IPS DF 4.7 (cell line): Measurements from ENCODE around the gene NIFK.

Experiments used
- DNase-seq: peaks from one replicate; pipeline ENCODE4 v3.0.0-alpha.2; 2013; ENCODE audit warnings: low spot score; ENCODE audit errors: extremely low read depth

The NIFK gene

DNA sequence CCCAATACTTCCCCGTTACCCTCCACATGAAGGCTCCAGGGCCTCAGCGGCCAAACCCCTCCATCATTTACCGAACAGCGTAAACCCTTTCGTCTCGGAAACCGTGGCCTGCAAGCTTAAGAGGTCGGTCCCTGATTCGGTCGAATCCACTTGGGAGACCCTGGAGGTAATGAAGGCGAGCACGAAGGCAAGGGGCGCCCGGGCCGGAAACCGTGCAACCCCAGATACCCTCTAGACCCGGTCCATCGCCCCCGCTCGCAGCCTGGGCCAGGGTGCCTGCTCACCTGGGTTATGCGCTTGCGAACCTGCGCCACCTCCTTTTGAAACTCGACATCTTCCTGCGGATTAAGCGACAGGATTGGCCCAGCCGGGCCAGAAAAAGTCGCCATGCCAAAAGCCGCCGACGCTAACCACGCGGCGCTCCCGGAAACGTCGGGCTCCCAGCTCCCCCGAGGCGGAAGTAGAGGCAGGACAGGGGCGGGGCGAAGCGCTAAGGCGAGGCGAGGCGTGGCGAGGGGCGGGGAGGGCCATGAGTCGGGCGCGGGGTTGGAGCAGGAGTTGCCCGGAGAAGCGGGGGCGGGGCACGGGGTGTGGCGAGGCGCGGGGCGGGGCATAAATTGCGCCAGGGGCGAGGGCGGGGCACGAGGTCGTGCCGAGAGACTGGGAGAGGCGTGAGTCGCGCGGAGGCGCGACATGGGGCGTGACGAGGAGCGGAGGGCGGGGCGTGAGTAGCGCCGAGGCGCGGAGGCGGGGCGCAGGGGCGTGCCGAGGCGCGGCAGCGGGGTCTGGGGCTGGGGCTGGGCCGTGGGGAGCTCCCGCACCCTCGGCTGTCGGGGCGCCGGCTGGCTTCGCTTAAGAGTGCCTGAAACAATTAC, at the start of gene NIFK:
NIFK (minus strand) TSS at position 414 of the 875 bp plus-strand sequence; CDS start at position 389, 25 bp downstream.
- peak; percentile 56 for DNase-seq

DNA sequence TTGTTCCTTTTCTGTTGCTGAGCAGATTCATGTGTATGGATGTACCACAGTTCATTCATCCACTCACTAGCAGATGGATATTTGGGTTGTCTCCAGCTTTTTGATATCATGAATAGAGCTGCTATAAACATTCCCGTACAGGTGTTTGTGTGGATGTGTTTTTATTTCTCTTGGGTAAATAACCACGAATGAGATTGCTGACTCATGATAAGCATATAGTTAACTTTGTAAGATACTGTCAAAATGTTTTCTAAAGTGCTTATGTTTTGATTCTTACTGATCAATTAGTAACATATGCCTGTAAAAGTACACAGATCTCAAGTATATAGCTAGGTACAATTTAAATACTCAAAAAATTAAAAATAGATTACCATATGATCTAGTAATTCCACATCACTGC, 46.5 kb upstream of the NIFK start:
- DNase-seq = no peak

- no peak for DNase-seq
Measured at GRCh38 chr2:121778741-121779487, 42.2 kb upstream of the NIFK start.

DNA sequence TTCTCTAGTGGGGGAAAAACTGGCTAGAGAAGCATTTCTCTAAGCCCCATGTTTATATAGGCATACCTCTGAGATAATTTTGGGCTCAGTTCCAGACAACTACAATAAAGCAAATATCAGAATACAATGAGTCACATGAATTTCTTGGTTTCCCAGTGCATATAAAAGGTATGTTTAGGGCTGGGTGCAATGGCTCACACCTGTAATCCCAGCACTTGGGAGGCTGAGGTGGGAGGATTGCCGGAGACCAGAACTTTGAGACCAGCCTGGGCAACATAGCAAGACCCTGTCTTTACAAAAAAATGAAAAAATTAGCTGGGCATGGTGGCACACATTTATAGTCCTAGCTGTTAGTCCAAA, 41.0 kb upstream of the NIFK start:
- DNase-seq = no peak

GRCh38 chr2:121776885-121777698, 40.4 kb upstream of the NIFK start:
- DNase-seq = no peak

DNA sequence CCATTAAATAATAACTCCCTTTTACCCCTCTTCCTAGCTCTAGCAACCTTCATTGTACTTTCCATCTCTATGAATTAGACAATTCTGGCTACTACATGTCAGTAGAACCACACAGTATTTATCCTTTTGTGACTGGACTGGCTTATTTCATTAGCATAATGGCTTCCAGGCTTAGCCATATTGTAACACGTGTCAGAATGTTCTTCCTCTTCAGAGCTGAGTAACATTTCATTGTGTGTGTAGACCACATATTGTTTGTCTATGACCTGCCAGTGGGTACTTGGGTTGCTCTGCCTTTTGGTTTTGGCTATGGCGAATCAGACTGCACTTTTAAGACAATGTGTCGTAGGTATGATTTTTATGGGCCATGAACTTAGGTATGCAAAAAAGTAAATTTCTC, 39.7 kb upstream of the NIFK start:
- no peak for DNase-seq

- DNase-seq = no peak
Measured at GRCh38 chr2:121774235-121774634, 37.6 kb upstream of the NIFK start.

- no peak for DNase-seq
Measured at GRCh38 chr2:121771976-121772742, 35.5 kb upstream of the NIFK start.

DNA sequence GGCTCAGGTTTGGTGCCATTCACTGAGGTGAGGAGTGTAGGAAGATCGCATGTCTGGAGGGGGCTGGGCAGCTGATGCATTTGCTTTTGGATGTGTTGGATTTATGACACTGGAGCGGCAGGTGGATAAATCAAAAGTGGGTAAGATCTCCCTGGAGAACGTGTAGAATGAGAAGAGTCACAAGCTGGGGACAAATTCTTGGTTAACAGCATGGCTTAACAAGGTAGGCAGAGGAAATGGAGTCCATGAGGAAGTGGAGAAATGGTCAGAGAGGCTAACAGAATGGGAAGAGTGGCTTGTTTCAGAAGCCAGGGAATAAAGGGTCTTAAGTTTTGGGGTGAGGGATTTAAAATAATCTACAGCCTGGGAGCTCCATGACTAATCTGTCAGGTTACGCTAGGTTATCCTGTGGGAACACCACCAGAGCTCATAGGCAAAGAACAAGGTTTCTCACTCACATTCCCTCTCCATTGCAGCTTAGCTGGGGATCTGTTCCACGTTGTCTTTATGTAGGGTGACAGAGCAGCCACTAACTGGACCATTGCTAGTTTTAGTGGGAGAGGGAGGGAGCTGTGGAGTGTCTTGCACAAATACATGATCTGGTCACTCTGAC, 31.6 kb upstream of the NIFK start:
- DNase-seq = no peak

DNA sequence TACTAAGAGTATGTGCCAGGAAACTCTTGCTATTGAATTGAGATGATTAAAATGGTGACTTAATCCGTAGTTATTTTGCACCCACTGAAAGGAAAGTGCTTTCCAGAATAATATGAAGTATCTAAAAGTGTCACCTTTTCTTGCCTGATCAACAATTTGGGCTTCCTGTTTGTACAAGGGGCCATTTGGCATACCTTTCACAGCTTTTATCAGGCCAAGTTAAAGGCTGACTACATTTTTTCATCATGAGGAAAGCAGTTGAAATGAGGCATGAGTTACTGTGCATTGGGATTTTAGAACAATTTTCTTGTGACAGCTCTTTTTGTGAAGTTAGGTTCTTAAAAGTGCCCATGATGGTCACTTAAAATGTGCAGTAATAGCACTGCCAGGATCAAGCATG, 29.9 kb upstream of the NIFK start:
- no peak for DNase-seq

DNA sequence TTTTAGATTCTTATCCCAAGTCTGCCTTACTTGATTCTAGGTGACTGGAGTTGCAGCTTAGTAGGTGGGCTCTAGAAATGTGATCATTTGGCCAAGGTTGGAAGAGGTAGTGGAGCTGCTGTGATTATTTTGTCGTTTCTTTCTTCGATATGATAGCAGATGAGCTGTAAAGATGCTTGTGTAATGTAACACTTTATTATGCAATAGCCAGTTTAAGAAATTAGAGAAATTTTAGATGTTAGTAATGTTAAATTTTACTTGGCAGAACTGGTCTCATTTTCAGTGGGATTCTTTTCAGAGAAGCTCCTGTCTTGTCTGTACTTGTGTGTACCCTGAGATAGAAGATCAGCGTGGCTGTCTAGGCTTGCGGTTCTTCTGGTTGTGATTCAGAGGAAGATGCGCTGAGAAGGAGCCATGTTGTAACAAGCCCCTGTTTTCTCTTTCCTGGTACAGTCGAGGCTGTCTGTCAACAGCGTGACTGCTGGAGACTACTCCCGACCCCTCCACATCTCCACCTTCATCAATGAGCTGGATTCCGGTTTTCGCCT, 28.1 kb upstream of the NIFK start:
- no peak for DNase-seq

- DNase-seq = peak; percentile 87
Measured at GRCh38 chr2:121755237-121756111, 18.8 kb upstream of the NIFK start, which contains the start of gene TSN. TSN (plus strand) TSS chr2:121755651; CDS start chr2:121755780, 129 bp downstream.

GRCh38 chr2:121754851-121755236, 18.2 kb upstream of the NIFK start:
- no peak for DNase-seq

DNA sequence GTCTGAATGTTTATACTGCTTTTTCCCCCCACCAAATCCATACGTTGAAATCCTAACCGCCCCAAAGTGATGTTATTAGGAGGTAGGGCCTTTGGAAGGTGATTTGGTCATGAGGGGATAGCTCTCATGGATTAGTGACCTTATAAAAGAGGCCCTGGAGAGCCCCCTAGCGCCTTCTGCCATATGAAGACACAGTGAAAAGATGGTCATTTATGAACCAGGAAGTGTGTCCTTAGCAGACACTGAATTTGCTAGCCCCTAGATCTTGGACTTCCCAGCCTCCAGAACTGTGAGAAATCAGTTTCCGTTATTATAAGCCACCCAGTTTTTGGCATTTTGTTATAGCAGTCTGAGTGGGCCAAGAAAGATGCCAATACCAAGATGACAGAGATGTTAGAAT, 11.5 kb upstream of the NIFK start:
- no peak for DNase-seq

DNA sequence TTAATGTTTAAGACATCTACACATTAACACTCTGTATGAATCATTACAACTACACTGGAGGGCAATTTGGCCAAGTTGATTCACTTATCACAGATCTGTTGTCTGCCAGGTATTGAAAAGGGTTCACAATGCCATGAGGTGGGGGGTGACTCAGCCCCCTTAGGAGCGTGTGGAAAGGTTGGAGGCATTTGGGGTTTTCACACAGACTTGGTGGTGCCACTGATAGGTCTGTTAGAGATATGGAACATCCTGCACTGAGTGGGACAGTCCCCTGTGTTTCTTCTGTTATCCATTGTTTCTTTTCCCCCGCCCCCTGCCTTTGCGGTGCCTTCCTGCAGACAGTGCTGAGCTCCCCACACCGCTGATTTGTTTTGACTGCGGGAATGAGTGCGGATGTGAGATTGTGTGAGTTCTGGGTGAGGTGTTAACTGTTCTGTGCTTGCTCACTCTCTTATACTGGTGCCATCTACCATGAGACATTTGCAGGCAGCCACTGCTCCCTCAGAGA, 9.4 kb upstream of the NIFK start:
- DNase-seq = no peak

DNA sequence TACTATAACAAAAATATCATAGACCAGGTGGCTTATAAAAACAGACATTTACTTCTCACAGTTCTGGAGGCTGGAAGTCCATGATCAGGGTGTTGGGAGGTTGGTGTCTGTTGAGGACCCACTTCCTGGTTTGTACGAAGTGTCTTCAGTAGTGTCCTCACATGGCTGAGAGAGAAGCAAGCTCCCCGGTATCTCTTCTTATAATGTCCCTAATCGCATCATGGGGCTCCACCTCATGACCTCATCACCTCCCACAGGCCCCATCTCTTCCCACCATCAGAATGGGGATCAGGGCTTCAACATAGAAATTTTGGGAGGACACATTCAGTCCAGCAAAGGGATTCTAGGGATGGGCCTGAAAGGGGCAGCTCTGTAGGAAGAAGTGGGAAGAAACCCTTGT, 4.8 kb upstream of the NIFK start:
- DNase-seq = no peak

DNA sequence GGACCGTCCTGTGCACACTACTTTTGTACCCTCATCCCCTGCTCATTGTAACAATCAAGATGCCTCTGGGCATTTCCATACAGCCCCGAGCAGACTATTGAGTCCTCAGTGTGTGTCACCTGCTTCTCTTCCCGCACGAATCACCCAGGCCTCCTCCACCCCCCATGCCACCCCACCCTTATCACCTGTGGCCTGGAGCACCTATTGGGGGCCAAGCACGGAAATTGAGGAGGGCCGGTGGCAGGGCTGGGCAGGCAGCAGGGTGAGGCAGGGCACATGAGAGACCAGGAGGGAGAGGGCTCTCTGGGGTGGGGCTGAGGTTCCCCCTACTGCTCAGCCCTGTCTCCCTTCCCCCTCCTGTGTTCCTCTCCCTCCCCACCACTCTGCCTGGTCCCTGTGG, 4.3 kb upstream of the NIFK start:
- no peak for DNase-seq

GRCh38 chr2:121736140-121736461, 574 bp downstream of the NIFK start:
- DNase-seq = no peak

DNA sequence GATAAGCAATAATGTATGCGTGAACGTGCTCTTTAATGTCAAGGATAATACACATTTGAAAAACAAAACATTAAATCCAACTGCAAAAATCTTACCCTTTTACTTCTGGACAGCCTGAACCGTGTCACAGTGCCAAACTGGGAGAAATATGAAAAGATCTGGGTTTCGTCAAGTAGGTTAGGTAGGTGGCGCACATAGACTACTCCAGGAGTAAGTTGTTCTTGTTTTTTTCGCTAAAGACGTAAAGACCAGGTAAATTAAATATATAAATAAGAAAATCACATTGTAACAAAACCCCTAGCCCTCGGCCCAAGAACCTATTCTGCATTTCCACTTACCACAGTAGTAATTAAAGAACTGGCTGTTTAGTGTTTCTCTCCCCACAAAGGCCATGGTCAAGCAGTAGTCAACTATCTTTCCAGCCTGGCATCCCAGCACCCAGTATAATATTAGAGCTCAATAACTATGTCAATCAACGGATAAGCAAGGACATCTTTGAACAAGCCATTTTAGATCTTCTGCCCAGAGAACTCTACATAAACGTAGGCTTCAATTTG, 1.1 kb downstream of the NIFK start:
- no peak for DNase-seq
